ENCODE measurements around the gene SDS.

SDS gene

GRCh38 chr12:113347107-113347506 is 56.6 kb downstream of the SDS start:
- DNase-seq (ENCODE audit: low read depth) = no peak

GRCh38 chr12:113346353-113346752 is 57.3 kb downstream of the SDS start:
- no peak for DNase-seq (ENCODE audit: low read depth)

- no peak for DNase-seq (ENCODE audit: low read depth)
These were observed 58.4 kb downstream of the SDS start for GRCh38 chr12:113345318-113345717.

Data from ELR (cell line).